HepG2 (cell line): Measurements from ENCODE around the gene PRCD. TPM values are rescaled to one million over a fixed set of nuclear protein-coding genes. Genes with fewer than 3 reads are reported as not detected.
A peak's percentile ranks its signal among the peaks of the same experiment; 100 is the strongest.

Experiments used
- ATF7-NPFF ChIP-seq: sonication (generic); formaldehyde crosslinking; IDR thresholded peaks from 2 replicates; pipeline ENCODE4 v1.8.1; 2023; ENCODE audit warnings: mild to moderate bottlenecking, low read depth, missing genetic modification reagents, moderate library complexity
- ELF3 ChIP-seq: IDR thresholded peaks from 2 replicates; pipeline ENCODE4 v1.6.1; 2016; ENCODE audit warnings: missing genetic modification reagents, missing compliant biosample characterization
- HIVEP1 ChIP-seq: sonication (generic); formaldehyde crosslinking; IDR thresholded peaks from 2 replicates; pipeline ENCODE4 v1.4.0; 2020; ENCODE audit warnings: mild to moderate bottlenecking, missing genetic modification reagents
- MAF1 ChIP-seq: sonication (generic); formaldehyde crosslinking; IDR thresholded peaks from 2 replicates; pipeline ENCODE4 v1.5.0; 2020; ENCODE audit warnings: missing genetic modification reagents, borderline replicate concordance
- POLR2G ChIP-seq: fragments of 200-400 bp; formaldehyde crosslinking; IDR thresholded peaks from 2 replicates; pipeline ENCODE4 v1.6.1; 2018; ENCODE audit warnings: mild to moderate bottlenecking, low read depth, low read length, moderate library complexity
- SKI ChIP-seq: fragments of 450-650 bp; IDR thresholded peaks from one replicate; pipeline ENCODE4 v1.6.1; 2018; ENCODE audit warnings: mild to moderate bottlenecking; ENCODE audit not compliant: partially characterized antibody
- ZBTB1 ChIP-seq: sonication (generic); formaldehyde crosslinking; IDR thresholded peaks from 2 replicates; pipeline ENCODE4 v1.4.0; 2020; ENCODE audit warnings: missing genetic modification reagents, borderline replicate concordance
- ZNF180 ChIP-seq: sonication (generic); formaldehyde crosslinking; IDR thresholded peaks from 2 replicates; pipeline ENCODE4 v1.4.0; 2020; ENCODE audit warnings: low read depth, missing genetic modification reagents, borderline replicate concordance
- ZNF329 ChIP-seq: sonication (generic); formaldehyde crosslinking; IDR thresholded peaks from 2 replicates; pipeline ENCODE4 v1.9.0; 2021; ENCODE audit warnings: low read depth, mild to moderate bottlenecking, missing genetic modification reagents
- ZNF34 ChIP-seq: sonication (generic); formaldehyde crosslinking; IDR thresholded peaks from 2 replicates; pipeline ENCODE4 v1.4.0; 2020; ENCODE audit warnings: mild to moderate bottlenecking, missing genetic modification reagents, borderline replicate concordance
- ZNF468 ChIP-seq: sonication (generic); formaldehyde crosslinking; IDR thresholded peaks from 2 replicates; pipeline ENCODE4 v1.8.0; 2022; ENCODE audit warnings: mild to moderate bottlenecking, moderate library complexity, missing genetic modification reagents
- ZNF547 ChIP-seq: sonication (generic); formaldehyde crosslinking; IDR thresholded peaks from 2 replicates; pipeline ENCODE4 v1.5.1; 2020; ENCODE audit warnings: mild to moderate bottlenecking, missing genetic modification reagents
- polyA plus RNA-seq, 8 experiments: library from polyadenylated mRNA; depleted of rRNA in 3 of 8; stranded (reverse) in 7 of 8; unstranded in 1 of 8; fragments of >200 nt; fragmentation: Illumina TruSeq in 4 of 8; extraction: Trizol in 4 of 8; gene quantifications; 2 replicates each; pipeline versions ENCODE4 v1.2.1 to v1.2.3, GENCODE V29; 2011 to 2016; ENCODE audit warnings: low read depth in 4 of 8, missing spikeins in 1 of 8, mixed read lengths in 1 of 8; ENCODE audit not compliant: insufficient read depth in 1 of 8
- total RNA-seq, 5 experiments: library from RNA; depleted of rRNA; stranded (reverse); fragments of >200 nt; fragmentation: Illumina TruSeq; extraction: Trizol; gene quantifications; 2 replicates each; pipeline ENCODE4 v1.2.3, GENCODE V29; 2016; ENCODE audit warnings: low read depth in 1 of 5
- TF ChIP-seq, protein P1 (sequence below): IDR thresholded peaks from 2 replicates; pipeline ENCODE4 v1.6.1; 2016; ENCODE audit warnings: missing compliant biosample characterization, missing genetic modification reagents, borderline replicate concordance
- TF ChIP-seq, protein P2 (sequence below): sonication (generic); formaldehyde crosslinking; IDR thresholded peaks from 2 replicates; pipeline ENCODE4 v1.8.1; 2023; ENCODE audit warnings: missing genetic modification reagents, mild to moderate bottlenecking, borderline replicate concordance
- TF ChIP-seq, protein P3 (sequence below): sonication (generic); formaldehyde crosslinking; IDR thresholded peaks from 2 replicates; pipeline ENCODE4 v1.8.0; 2022; ENCODE audit warnings: missing genetic modification reagents, mild to moderate bottlenecking, inconsistent platforms, borderline replicate concordance
- TF ChIP-seq, protein P4 (sequence below): sonication (generic); formaldehyde crosslinking; IDR thresholded peaks from 2 replicates; pipeline ENCODE4 v1.4.0; 2020; ENCODE audit warnings: missing genetic modification reagents, borderline replicate concordance
- TF ChIP-seq, protein P5 (sequence below): sonication (generic); formaldehyde crosslinking; IDR thresholded peaks from 2 replicates; pipeline ENCODE4 v1.8.1; 2022; ENCODE audit warnings: low read depth, mild to moderate bottlenecking, missing genetic modification reagents

Gene PRCD
- total and polyA plus RNA-seq, 2 of the 13 experiments (the other 11 are each of a cell fraction or from before 2014, with no cell fraction given) = 0.51 TPM; not detected in 1

DNA sequence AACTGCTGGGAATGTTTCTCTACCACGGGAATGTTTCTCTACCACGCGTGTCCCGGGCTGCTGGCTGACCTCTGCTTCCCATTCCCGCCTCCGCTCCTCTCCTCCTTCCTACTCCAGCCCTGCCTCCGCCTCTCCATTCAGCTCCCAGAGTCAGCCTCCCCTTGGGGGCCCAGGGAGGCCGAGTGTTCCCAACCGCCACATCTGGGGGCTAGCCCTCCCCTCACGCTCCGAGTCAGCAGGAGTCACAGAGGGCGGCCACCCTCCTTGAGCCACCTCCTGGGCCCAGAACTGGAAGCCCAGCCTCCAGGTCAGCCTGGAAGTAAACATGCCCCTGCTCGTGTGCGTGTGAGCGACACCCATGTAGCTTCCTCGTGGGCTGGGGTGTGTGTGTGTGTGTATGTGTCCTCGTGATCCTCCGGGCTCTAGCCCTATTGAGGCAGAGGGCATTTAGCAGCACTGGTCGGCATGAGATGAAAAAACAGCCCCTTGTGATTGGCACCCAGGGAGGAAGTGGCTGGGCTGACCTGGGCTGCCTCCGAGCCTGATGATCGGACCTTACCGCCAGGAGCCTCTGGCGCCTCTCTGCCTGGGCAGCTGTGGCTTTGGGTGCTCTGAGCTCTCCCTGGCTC is 9.6 kb upstream of the PRCD start (continued):
- TF ChIP-seq ZNF329 (CRISPR knock-in tag) (no peak), SKI (peak; percentile 15), POLR2G (no peak), ZNF468 (CRISPR knock-in tag) (no peak), ZNF180 (CRISPR knock-in tag) (no peak), ZBTB1 (CRISPR knock-in tag) (no peak), ATF7-NPFF (CRISPR knock-in tag) (0 out of 2 replicates have a peak, but pooled peaks have one; percentile 36), ZNF547 (CRISPR knock-in tag) (no peak), ELF3 (CRISPR knock-in tag) (peak; percentile 44; the same call in 1 of the 2 replicates), HIVEP1 (CRISPR knock-in tag) (0 out of 2 replicates have a peak, but pooled peaks have one; percentile 7), MAF1 (CRISPR knock-in tag) (no peak), ZNF34 (no peak)
- TF ChIP-seq, protein P1, sequence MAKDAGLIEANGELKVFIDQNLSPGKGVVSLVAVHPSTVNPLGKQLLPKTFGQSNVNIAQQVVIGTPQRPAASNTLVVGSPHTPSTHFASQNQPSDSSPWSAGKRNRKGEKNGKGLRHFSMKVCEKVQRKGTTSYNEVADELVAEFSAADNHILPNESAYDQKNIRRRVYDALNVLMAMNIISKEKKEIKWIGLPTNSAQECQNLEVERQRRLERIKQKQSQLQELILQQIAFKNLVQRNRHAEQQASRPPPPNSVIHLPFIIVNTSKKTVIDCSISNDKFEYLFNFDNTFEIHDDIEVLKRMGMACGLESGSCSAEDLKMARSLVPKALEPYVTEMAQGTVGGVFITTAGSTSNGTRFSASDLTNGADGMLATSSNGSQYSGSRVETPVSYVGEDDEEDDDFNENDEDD (CRISPR knock-in tag) = peak; percentile 18; the same call in 1 of the 2 replicates
- TF ChIP-seq, protein P2, sequence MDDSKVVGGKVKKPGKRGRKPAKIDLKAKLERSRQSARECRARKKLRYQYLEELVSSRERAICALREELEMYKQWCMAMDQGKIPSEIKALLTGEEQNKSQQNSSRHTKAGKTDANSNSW (CRISPR knock-in tag) = no peak
- TF ChIP-seq, protein P3, sequence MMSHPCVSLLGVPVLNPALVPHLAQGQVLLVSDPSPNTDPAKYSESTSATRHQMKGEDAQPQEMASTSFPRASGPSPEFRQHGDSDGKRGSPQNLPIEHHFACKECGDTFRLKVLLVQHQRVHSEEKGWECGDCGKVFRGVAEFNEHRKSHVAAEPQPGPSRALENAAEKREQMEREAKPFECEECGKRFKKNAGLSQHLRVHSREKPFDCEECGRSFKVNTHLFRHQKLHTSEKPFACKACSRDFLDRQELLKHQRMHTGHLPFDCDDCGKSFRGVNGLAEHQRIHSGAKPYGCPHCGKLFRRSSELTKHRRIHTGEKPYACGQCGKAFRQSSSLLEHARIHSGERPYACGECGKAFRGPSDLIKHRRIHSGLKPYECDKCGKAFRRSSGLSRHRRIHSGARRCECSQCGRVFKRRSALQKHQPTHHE = no peak
- TF ChIP-seq, protein P4, sequence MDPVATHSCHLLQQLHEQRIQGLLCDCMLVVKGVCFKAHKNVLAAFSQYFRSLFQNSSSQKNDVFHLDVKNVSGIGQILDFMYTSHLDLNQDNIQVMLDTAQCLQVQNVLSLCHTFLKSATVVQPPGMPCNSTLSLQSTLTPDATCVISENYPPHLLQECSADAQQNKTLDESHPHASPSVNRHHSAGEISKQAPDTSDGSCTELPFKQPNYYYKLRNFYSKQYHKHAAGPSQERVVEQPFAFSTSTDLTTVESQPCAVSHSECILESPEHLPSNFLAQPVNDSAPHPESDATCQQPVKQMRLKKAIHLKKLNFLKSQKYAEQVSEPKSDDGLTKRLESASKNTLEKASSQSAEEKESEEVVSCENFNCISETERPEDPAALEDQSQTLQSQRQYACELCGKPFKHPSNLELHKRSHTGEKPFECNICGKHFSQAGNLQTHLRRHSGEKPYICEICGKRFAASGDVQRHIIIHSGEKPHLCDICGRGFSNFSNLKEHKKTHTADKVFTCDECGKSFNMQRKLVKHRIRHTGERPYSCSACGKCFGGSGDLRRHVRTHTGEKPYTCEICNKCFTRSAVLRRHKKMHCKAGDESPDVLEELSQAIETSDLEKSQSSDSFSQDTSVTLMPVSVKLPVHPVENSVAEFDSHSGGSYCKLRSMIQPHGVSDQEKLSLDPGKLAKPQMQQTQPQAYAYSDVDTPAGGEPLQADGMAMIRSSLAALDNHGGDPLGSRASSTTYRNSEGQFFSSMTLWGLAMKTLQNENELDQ (CRISPR knock-in tag) = no peak
- TF ChIP-seq, protein P5, sequence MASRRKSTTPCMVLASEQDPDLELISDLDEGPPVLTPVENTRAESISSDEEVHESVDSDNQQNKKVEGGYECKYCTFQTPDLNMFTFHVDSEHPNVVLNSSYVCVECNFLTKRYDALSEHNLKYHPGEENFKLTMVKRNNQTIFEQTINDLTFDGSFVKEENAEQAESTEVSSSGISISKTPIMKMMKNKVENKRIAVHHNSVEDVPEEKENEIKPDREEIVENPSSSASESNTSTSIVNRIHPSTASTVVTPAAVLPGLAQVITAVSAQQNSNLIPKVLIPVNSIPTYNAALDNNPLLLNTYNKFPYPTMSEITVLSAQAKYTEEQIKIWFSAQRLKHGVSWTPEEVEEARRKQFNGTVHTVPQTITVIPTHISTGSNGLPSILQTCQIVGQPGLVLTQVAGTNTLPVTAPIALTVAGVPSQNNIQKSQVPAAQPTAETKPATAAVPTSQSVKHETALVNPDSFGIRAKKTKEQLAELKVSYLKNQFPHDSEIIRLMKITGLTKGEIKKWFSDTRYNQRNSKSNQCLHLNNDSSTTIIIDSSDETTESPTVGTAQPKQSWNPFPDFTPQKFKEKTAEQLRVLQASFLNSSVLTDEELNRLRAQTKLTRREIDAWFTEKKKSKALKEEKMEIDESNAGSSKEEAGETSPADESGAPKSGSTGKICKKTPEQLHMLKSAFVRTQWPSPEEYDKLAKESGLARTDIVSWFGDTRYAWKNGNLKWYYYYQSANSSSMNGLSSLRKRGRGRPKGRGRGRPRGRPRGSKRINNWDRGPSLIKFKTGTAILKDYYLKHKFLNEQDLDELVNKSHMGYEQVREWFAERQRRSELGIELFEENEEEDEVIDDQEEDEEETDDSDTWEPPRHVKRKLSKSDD (CRISPR knock-in tag) = no peak
